Activated naive CD8-positive, alpha-beta T cell treated with anti-CD3 and anti-CD28 coated beads, Interleukin-2, amount 50 U/mL, for 24 hours (primary cell): ENCODE results near the gene IFTAP.

Source experiments
- ATAC-seq: fragments of 150-1000 bp; cut with Tn5 transposase; one replicate; pipeline ENCODE4 v1.10.0; 2021
- DNase-seq: peaks from one replicate; pipeline ENCODE4 v3.0.0; 2021
- H3K27ac Mint-ChIP-seq: one replicate; pipeline ENCODE4 v1.8.0; 2021; ENCODE audit warnings: mild to moderate bottlenecking, mixed read lengths
- H3K27me3 Mint-ChIP-seq: one replicate; pipeline ENCODE4 v1.8.0; 2021; ENCODE audit warnings: mixed read lengths
- H3K36me3 Mint-ChIP-seq: one replicate; pipeline ENCODE4 v1.8.0; 2021; ENCODE audit warnings: low read depth, mixed read lengths
- H3K4me1 Mint-ChIP-seq: one replicate; pipeline ENCODE4 v1.8.0; 2021; ENCODE audit warnings: mixed read lengths
- H3K4me3 Mint-ChIP-seq: one replicate; pipeline ENCODE4 v1.8.0; 2021; ENCODE audit warnings: mild to moderate bottlenecking, moderate library complexity, mixed read lengths
- H3K9me3 Mint-ChIP-seq: one replicate; pipeline ENCODE4 v1.8.0; 2021; ENCODE audit warnings: mixed read lengths

IFTAP gene

DNA sequence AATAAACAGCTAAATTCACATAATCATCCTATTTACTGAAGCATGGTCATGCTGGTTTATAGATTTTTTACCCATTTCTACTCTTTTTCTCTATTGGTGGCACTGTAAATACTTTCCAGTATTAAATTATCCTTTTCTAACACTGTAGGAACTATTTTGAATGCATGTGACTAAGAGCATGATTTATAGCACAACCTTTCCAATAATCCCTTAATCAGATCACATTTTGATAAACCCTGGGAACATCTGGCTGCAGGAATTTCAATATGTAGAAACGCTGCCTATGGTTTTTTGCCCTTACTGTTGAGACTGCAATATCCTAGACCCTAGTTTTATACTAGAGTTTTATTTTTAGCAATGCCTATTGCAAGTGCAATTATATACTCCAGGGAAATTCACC, 15.8 kb upstream of the IFTAP start:
- Mint-ChIP-seq H3K4me3 (no peak overlapping the region), H3K27me3 (peaks cover 4% of the 10 kb centered on the region), H3K36me3 (no peaks in the 10 kb centered on the region), H3K4me1 (no peaks in the 10 kb centered on the region), H3K9me3 (peaks cover 8% of the 10 kb centered on the region), H3K27ac (no peak overlapping the region)
- DNase-seq = no peak
- ATAC-seq = no peak

DNA sequence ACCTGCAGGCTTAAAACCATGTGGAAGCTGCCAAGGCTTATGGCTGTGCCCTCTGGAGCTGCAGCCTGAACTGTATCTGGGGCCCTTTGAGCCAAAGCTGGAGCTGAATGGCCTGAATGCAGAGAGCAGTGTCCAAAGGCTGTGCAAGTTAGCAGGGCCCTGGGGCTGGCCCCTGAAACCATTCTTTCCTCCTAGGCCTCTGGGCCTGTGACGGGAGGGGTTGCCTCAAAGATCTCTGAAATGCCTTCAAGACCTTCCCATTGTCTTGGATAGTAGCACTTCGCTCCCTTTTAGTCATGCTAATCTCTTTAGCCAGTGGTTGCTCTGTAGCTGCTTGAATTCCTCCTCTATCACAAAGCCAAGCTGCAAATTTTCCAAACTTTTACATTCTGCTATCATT, 12.8 kb upstream of the IFTAP start:
- H3K4me1 Mint-ChIP-seq = no peaks in the 10 kb centered on the region
- no peaks in the 10 kb centered on the region for H3K36me3 Mint-ChIP-seq
- peaks cover 4% of the 10 kb centered on the region for H3K27me3 Mint-ChIP-seq
- no peak overlapping the region for H3K4me3 Mint-ChIP-seq
- DNase-seq (no peak), ATAC-seq (no peak)
- H3K27ac Mint-ChIP-seq = no peak overlapping the region
- peaks cover 8% of the 10 kb centered on the region for H3K9me3 Mint-ChIP-seq

DNA sequence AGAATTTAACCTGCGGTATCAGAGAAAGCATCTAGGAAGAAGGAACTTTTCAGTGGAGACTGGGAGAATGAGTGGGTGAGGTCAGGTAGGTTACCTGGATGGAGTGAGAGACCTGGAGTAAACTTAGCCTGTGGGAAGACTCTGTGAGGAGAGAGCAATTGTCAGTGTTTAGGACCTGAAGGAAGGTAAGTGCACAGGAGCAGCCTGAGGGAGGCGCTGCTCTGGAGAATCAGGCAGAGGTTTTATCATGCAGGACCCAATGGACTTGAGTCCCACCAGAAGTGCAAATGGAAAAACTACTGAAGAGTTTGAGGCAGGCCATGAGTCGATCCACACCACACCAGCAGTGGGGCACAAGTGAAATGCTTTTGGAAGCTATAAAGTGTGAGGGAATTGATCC, 10.6 kb upstream of the IFTAP start:
- Mint-ChIP-seq H3K9me3 (peaks cover 8% of the 10 kb centered on the region), H3K4me3 (no peak overlapping the region)

DNA sequence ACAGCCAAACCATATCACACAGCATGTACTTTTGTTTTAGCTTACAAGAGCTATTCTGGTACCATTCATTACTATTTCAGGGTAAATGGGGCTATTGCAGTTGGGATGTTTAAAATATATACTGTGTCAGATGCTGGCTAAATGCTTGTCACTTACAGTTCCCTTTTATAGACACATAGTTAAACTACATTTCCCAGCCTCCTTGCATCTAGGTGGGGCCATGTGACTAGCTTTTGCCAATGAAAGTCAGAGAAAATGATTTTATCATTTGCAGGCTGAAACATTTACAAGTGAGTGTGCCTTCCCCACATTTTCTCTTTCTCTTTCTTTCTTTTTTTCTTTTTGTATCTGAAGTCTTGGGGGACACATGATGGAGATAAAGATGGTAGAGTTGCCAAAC, 7.8 kb upstream of the IFTAP start:
- no peaks in the 10 kb centered on the region for H3K36me3 Mint-ChIP-seq
- no peak overlapping the region for H3K4me3 Mint-ChIP-seq
- peaks cover 8% of the 10 kb centered on the region for H3K9me3 Mint-ChIP-seq
- peaks cover 6% of the 10 kb centered on the region for H3K27me3 Mint-ChIP-seq
- no peaks in the 10 kb centered on the region for H3K4me1 Mint-ChIP-seq
- H3K27ac Mint-ChIP-seq = no peak overlapping the region
- ATAC-seq = no peak
- DNase-seq = no peak

More for the DNA sequence above, 10.6 kb upstream of the IFTAP start:
- no peak for ATAC-seq
- H3K36me3 Mint-ChIP-seq = no peaks in the 10 kb centered on the region
- no peak overlapping the region for H3K27ac Mint-ChIP-seq
- peaks cover 4% of the 10 kb centered on the region for H3K27me3 Mint-ChIP-seq
- DNase-seq = no peak
- no peaks in the 10 kb centered on the region for H3K4me1 Mint-ChIP-seq

DNA sequence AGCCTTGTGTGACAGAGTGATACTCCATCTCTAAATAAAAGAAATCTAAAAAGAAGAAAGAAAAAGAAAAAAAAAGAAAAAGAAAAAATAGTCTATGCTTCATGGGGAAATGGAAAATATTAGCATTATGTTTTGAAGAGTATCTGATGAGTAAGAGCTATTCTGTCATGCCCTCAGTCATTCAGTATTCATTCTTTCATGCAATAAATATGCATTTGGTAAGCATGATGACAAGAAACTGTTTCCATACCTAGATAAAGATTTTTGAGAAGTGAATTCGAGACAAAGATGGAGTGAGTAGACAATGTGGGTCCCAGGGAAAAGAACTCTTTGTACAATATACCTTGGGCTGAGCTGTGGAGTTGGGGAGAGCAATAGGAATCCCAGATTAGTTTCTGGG, 6.2 kb upstream of the IFTAP start:
- Mint-ChIP-seq H3K27ac (no peak overlapping the region), H3K4me3 (no peak overlapping the region), H3K36me3 (no peaks in the 10 kb centered on the region), H3K27me3 (peaks cover 6% of the 10 kb centered on the region), H3K9me3 (no peaks in the 10 kb centered on the region), H3K4me1 (no peaks in the 10 kb centered on the region)
- no peak for ATAC-seq
- DNase-seq = no peak

DNA sequence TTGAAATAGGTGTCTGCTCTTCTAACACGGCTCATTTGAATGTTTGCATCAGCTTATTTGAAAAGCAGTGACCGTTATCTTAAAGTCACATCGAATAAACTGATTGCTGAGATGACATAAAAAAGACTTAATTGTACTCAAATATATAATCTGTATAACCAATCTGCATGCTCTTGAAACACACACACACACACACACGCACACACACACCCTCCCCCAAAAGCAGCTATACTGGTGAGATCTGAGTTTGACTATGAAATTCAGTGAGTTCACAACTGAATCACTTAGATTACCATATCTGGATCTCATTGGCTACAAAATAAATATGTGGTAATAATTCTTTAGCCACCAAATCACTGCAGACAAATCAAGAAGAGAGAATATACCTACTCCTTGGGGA, 3.8 kb upstream of the IFTAP start:
- H3K9me3 Mint-ChIP-seq = no peaks in the 10 kb centered on the region
- ATAC-seq (no peak), DNase-seq (no peak)
- H3K36me3 Mint-ChIP-seq = no peaks in the 10 kb centered on the region
- H3K4me3 Mint-ChIP-seq = no peak overlapping the region
- H3K27me3 Mint-ChIP-seq = peaks cover 28% of the 10 kb centered on the region
- H3K27ac Mint-ChIP-seq = no peak overlapping the region
- peaks cover 6% of the 10 kb centered on the region for H3K4me1 Mint-ChIP-seq

DNA sequence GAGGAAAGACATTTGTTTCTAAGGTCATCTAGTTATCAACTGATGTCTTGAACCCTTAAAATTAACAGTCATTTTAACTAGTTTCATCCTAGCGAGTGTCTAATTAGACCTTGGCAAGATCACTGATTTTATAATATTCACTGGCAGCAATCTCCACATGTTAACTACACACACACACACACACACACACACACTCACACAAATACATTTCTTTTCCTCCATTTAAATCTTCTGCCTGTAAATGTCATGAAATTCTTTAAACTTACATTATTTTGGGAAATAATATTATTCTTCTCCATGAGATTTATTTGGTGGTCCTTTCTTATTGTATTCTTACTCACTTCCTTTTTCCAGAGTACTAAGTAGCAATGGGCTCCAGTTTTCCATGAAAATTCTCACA, 2.9 kb upstream of the IFTAP start:
- Mint-ChIP-seq H3K27me3 (peaks cover 34% of the 10 kb centered on the region), H3K4me3 (no peak overlapping the region), H3K27ac (no peak overlapping the region), H3K9me3 (no peaks in the 10 kb centered on the region), H3K36me3 (no peaks in the 10 kb centered on the region), H3K4me1 (peaks cover 6% of the 10 kb centered on the region)
- DNase-seq (no peak), ATAC-seq (no peak)

DNA sequence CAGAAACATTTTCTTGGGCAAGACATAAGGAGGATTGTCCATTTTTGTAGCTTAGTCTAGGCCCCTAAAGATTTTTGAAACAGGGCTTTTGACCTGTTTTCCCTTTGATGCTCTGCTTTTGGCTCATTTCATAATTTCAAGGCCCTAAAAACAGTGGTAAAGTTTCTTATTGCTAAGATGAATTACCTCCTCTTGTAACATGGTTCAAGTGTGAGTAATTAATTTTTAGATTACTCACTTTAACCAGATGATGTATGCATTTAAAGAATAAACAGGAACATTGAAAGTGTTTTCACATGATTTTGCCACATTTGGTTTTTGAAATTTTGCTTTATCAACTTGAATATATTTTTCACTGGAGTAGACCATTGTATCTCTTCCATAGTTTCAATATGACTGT, 2.6 kb downstream of the IFTAP start:
- H3K36me3 Mint-ChIP-seq = no peaks in the 10 kb centered on the region
- peaks cover 46% of the 10 kb centered on the region for H3K27me3 Mint-ChIP-seq
- no peak overlapping the region for H3K27ac Mint-ChIP-seq
- DNase-seq = no peak
- H3K4me1 Mint-ChIP-seq = peaks cover 6% of the 10 kb centered on the region
- no peaks in the 10 kb centered on the region for H3K9me3 Mint-ChIP-seq
- no peak for ATAC-seq
- H3K4me3 Mint-ChIP-seq = no peak overlapping the region

DNA sequence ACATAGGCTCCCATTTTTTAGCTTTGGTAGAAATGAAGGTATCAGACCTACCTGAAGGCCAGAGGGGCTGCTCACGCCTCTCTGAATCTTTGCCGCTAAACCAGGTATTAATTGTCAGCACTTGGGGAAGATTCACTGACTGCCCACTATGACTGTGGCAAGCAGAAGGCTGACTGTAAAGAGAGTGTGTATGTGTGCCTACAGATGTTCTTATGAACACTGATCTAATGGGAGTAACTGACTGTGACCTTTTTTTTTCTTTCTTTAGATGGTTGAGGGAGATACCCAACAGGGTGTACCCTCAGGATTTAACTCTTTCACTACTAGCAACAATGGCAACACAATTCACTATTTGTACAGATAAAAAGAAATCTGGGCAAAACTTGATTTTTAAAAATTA, 3.7 kb downstream of the IFTAP start, which contains the start of gene RAG2:
RAG2 (minus strand) TSS at position 186 of the 400 bp plus-strand sequence. CDS start 4,068 bp downstream, outside the sequence.
- ATAC-seq = no peak
- H3K27ac Mint-ChIP-seq = no peak within 1 kb of the TSS
- no peak for DNase-seq
- peaks cover 42% of the 10 kb centered on the region for H3K27me3 Mint-ChIP-seq
- no peaks in the 10 kb centered on the region for H3K36me3 Mint-ChIP-seq
- H3K9me3 Mint-ChIP-seq = no peaks in the 10 kb centered on the region
- H3K4me1 Mint-ChIP-seq = peaks cover 6% of the 10 kb centered on the region
- H3K4me3 Mint-ChIP-seq = no peak within 1 kb of the TSS

DNA sequence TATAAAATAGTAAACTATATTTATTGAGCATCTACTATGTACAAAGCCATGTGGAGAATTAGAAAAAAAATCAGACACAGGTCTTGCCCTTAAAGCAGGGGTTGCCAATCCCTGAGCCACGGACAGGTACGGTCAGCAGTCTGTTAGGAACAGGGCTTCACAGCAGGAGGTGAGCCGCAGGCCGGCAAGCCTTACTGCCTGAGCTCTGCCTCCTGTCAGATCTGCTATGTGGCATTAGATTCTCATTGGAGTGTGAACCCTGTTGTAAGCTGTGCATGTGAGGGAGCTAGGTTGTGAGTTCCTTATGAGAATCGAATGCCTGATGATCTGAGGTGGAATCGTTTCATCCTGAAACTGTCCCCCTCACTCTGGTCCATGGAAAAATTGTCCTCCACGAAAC, 5.9 kb downstream of the IFTAP start:
- Mint-ChIP-seq H3K4me3 (no peak overlapping the region), H3K27me3 (peaks cover 24% of the 10 kb centered on the region), H3K4me1 (no peaks in the 10 kb centered on the region), H3K27ac (no peak overlapping the region), H3K36me3 (no peaks in the 10 kb centered on the region), H3K9me3 (no peaks in the 10 kb centered on the region)
- no peak for DNase-seq
- ATAC-seq = no peak

DNA sequence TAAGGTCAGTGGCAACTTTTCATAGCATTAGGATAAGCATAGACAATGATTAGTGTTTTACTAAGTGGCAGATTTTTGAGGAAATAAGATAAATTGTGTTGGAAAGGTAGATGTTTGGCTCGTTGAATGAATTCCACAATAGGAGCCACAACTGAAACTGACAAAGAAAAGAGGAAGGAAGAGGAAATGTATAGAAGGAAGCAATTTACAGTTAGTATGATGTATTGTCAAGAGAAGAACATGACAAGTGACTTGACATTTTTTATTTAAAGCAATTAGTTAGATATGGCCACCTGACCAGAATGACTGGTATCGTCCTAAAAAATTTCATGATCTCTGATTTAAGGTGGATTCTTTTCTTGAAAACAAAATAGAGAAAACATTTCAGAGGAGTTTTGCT, 6.9 kb downstream of the IFTAP start:
- H3K9me3 Mint-ChIP-seq = no peaks in the 10 kb centered on the region
- DNase-seq (no peak), ATAC-seq (no peak)
- peaks cover 16% of the 10 kb centered on the region for H3K27me3 Mint-ChIP-seq
- no peaks in the 10 kb centered on the region for H3K4me1 Mint-ChIP-seq
- H3K4me3 Mint-ChIP-seq = no peak overlapping the region
- no peaks in the 10 kb centered on the region for H3K36me3 Mint-ChIP-seq
- H3K27ac Mint-ChIP-seq = no peak overlapping the region

DNA sequence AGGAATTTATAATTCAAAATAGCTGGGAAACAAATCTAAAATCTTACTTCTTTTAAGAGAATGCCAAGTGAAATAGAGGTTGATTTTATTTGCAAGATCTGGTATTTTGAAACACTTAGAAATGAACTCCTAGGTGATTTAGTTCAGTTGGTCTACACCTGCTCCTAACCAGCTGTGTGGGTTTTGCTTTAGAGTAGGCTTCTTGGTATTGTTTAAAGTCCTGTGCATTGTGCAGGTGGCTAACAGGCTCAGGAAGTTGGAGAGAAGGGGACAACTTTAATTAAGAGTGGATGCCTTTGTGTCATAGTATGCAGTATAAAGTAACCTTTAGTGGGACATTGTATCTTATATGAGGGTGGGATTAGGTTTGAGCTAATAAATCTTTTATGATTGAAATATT, 7.8 kb downstream of the IFTAP start:
- ATAC-seq = no peak
- Mint-ChIP-seq H3K27me3 (peaks cover 15% of the 10 kb centered on the region), H3K4me3 (no peak overlapping the region), H3K9me3 (no peaks in the 10 kb centered on the region), H3K4me1 (no peaks in the 10 kb centered on the region), H3K27ac (no peak overlapping the region), H3K36me3 (no peaks in the 10 kb centered on the region)
- DNase-seq = no peak

DNA sequence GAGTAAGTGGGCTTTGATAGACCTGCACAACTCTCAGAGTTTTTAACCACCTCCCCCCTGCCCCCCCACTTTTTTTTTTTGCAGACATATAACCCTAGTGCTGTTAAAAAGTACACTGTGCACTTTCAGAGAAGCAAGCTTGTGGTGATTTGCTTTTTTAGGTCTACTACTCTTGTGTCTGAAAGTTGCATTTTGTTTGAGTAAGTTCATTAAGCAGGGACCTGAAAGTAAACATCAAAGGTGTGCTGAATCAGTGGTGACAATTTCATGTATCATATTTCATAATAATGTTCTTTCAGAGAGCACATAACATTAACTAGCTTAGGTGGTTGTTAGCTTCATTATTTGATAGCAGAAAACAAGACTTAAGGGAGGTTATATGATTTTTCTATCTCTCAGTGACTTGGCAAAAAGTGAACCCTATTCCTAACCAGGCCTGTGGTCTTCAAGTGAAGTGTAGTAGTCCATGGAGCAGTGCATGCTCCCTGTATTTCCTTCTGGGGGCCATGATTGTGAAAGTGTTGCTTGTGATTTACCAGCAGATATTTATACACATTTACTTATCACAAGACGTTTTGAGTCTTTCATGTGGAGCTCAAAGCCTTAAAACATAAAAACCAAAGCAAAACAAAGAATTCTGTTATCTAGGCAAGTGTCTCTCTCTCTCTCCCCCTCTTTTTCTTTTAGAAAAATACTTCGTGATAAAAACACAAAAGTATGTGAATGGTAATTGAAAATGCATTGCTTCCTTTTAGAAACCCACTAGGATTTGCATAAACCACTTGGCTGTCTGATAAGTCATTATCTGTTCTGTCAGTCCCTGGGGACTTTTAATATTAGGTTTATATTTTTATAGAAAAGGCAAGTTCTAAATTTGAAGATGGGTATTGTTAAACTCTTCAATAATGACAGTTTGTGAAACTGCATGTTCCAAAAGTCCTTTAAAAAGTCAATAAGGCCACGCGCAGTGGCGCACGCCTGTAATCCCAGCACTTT, 11.2 kb downstream of the IFTAP start:
- peaks cover 9% of the 10 kb centered on the region for H3K27me3 Mint-ChIP-seq
- no peaks in the 10 kb centered on the region for H3K4me1 Mint-ChIP-seq
- ATAC-seq = no peak

DNA sequence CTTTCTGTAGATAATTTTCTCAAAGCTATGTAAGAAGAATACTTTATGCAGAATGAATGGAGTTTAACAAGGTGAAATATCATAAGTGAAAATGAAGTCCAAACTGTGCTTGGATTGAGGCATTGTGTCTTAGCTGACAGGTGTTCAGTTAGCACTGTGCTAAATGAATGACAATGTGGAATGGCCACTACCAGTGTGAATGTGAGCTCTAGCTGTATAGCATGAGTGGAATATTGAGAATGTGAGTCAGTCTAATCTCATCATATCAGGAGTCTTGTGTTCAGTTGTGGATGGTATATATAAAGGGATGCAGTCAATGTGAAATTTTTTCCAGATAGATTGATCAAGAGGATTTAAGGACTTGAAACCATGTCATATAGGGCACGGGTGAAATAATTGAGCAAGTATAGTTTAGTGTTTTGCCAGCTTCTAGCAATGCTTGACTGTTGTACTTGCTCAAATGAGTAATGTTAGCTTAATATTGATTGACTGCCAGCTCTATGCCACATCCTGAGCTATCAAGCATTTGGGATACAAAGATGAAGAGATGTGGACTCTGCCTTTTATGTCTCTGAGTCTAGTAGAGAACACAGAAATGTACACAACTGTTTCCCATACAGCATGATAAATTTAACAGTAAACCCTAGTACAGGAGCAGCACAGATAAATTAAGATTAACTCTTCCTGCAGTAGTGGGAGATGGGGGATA, 14.3 kb downstream of the IFTAP start:
- Mint-ChIP-seq H3K27me3 (peaks cover 11% of the 10 kb centered on the region), H3K27ac (no peak overlapping the region), H3K4me3 (no peak overlapping the region), H3K36me3 (no peaks in the 10 kb centered on the region), H3K9me3 (no peaks in the 10 kb centered on the region), H3K4me1 (no peaks in the 10 kb centered on the region)
- DNase-seq (no peak), ATAC-seq (no peak)

More for the DNA sequence above, 11.2 kb downstream of the IFTAP start:
- no peak for DNase-seq
- Mint-ChIP-seq H3K9me3 (no peaks in the 10 kb centered on the region), H3K4me3 (no peak overlapping the region), H3K36me3 (no peaks in the 10 kb centered on the region), H3K27ac (no peak overlapping the region)

DNA sequence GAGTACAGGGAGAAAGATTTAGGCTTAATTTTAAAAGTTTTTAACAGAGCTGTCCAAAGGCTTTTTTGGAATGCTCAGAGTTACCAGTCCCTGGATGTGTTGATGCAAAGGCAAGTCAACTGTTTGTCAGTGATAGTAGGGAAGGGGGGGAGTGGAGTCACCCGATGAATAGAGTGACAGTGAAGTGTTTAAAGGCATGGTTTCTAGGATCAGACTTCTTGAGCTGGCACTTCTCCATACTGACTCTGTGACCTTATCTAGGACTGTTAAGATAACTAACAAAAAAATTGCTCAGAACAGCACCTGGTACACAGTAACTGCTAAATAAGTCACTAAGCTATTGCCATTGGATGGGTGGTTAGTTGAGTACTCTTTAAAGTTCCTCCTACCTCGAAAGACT, 15.1 kb downstream of the IFTAP start:
- ATAC-seq = no peak
- Mint-ChIP-seq H3K27ac (no peak overlapping the region), H3K36me3 (no peaks in the 10 kb centered on the region), H3K27me3 (peaks cover 9% of the 10 kb centered on the region), H3K4me3 (no peak overlapping the region), H3K4me1 (no peaks in the 10 kb centered on the region), H3K9me3 (no peaks in the 10 kb centered on the region)
- DNase-seq = no peak
